Measurements from ENCODE around the gene PTPRN2. TPM values are rescaled to one million over a fixed set of nuclear protein-coding genes. Genes with fewer than 3 reads are reported as not detected.

Gene PTPRN2
- total RNA-seq, 1 donor from 2014 or later = 2.4 TPM

DNA sequence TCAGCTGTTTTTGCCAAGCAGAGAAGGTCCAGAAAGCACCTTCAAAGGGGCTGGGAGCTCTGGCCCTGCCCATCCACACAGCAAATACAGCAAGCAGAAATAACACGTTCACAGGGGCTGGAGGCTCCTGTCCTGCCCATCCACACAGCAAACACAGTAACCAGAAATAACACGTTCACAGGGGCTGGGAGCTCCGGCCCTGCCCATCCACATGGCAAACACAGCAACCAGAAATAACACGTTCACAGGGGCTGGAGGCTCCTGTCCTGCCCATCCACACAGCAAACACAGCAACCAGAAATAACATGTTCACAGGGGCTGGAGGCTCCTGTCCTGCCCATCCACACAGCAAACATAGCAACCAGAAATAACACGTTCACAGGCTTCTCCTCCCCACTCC, 558.1 kb downstream of the PTPRN2 start:
- DNase-seq (ENCODE audit: low read depth) = no peak
- H3K4me3 ChIP-seq (ENCODE audit: low read depth, low read length) = no peak overlapping the region
- no peaks in the 10 kb centered on the region for H3K27me3 ChIP-seq (ENCODE audit: control insufficient read depth, insufficient read depth, low read length)
- no peaks in the 10 kb centered on the region for H3K36me3 ChIP-seq (ENCODE audit: control insufficient read depth, insufficient read depth, low read length)
- TF ChIP-seq, protein P1, sequence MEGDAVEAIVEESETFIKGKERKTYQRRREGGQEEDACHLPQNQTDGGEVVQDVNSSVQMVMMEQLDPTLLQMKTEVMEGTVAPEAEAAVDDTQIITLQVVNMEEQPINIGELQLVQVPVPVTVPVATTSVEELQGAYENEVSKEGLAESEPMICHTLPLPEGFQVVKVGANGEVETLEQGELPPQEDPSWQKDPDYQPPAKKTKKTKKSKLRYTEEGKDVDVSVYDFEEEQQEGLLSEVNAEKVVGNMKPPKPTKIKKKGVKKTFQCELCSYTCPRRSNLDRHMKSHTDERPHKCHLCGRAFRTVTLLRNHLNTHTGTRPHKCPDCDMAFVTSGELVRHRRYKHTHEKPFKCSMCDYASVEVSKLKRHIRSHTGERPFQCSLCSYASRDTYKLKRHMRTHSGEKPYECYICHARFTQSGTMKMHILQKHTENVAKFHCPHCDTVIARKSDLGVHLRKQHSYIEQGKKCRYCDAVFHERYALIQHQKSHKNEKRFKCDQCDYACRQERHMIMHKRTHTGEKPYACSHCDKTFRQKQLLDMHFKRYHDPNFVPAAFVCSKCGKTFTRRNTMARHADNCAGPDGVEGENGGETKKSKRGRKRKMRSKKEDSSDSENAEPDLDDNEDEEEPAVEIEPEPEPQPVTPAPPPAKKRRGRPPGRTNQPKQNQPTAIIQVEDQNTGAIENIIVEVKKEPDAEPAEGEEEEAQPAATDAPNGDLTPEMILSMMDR (IDR thresholded peaks at IDR 0.05; ENCODE audit: insufficient read depth, low read length, poor library complexity, severe bottlenecking) = no peak

DNA sequence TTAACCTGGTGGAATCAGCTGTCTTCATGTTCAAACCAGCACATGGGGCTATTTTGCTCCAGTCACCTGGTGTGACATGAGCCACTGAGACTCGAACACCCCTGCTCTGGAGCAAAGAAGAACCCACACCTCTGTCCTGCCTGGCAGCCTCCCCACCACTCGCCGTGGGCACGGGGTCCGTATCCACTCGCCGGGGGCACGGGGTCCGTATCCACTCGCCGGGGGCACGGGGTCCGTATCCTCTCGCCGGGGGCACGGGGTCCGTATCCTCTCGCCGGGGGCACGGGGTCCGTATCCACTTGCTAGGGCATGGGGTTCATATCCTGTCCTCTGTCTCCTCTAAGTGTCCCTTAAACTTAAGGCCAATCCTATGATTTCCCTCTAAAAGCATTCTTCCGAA, 558.7 kb downstream of the PTPRN2 start:
- no peak for DNase-seq (ENCODE audit: low read depth)
- Histone ChIP-seq H3K36me3 (ENCODE audit: control insufficient read depth, insufficient read depth, low read length) (no peaks in the 10 kb centered on the region), H3K27me3 (ENCODE audit: control insufficient read depth, insufficient read depth, low read length) (no peaks in the 10 kb centered on the region), H3K4me3 (ENCODE audit: low read depth, low read length) (no peak overlapping the region)
- TF ChIP-seq, protein P1 (IDR thresholded peaks at IDR 0.05; ENCODE audit: insufficient read depth, low read length, poor library complexity, severe bottlenecking) = no peak

DNA sequence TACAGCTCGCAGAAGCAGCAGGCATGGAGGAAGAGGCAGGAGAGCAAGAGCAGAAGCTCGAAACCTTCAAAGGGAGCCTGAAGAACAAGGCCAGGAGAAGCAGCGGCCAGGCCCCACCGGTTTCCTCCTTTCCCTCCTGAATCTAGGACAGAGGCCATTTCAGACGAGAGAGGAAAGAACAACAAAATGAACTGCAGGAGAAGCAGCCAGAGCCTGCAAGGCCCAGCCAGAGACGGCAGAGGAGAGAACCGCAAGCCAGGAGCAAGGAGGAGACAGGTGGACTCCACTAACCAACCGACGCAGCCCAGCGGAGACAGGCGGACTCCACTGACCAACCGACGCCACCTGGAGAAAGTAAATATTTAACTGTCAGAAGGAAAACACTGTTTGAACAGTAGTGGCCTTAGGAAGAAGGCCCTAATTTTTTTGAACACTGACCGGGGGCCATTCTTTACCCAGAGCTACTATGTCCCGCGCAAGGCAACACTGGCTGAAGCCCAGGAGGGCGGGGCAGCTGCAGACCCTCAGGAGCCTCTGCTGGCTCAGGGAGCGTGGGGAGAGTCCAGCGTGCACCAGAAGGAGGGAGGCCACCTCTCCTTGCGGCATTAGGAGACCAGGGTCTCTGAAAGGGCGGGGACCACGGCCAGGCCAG, 559.2 kb downstream of the PTPRN2 start:
- DNase-seq (ENCODE audit: low read depth) = no peak

DNA sequence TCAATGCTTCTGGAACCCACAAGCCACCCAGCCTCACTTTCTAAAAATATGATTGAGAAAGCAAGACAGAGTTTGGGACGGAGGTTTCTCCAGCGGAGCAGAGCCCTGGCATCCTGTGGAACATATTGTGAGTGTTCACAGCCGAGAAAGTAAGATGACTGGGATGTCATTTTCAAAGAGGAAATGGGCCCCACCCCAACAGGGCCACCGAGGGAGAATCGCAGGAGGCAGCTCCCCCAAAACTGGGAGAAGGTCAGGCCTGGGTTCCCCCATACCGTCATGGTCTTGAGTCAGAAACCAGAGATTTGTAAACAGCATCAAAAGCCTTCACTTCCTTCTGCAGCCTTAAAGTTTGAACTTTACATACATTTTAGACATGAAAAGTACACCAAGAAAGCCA, 560.0 kb downstream of the PTPRN2 start:
- no peak overlapping the region for H3K4me3 ChIP-seq (ENCODE audit: low read depth, low read length)
- H3K27me3 ChIP-seq (ENCODE audit: control insufficient read depth, insufficient read depth, low read length) = no peaks in the 10 kb centered on the region
- TF ChIP-seq, protein P1 (IDR thresholded peaks at IDR 0.05; ENCODE audit: insufficient read depth, low read length, poor library complexity, severe bottlenecking) = no peak
- H3K36me3 ChIP-seq (ENCODE audit: control insufficient read depth, insufficient read depth, low read length) = no peaks in the 10 kb centered on the region
- DNase-seq (ENCODE audit: low read depth) = no peak

More for the DNA sequence above, 559.2 kb downstream of the PTPRN2 start:
- Histone ChIP-seq H3K27me3 (ENCODE audit: control insufficient read depth, insufficient read depth, low read length) (no peaks in the 10 kb centered on the region), H3K4me3 (ENCODE audit: low read depth, low read length) (no peak overlapping the region), H3K36me3 (ENCODE audit: control insufficient read depth, insufficient read depth, low read length) (no peaks in the 10 kb centered on the region)
- TF ChIP-seq, protein P1 (IDR thresholded peaks at IDR 0.05; ENCODE audit: insufficient read depth, low read length, poor library complexity, severe bottlenecking) = no peak

DNA sequence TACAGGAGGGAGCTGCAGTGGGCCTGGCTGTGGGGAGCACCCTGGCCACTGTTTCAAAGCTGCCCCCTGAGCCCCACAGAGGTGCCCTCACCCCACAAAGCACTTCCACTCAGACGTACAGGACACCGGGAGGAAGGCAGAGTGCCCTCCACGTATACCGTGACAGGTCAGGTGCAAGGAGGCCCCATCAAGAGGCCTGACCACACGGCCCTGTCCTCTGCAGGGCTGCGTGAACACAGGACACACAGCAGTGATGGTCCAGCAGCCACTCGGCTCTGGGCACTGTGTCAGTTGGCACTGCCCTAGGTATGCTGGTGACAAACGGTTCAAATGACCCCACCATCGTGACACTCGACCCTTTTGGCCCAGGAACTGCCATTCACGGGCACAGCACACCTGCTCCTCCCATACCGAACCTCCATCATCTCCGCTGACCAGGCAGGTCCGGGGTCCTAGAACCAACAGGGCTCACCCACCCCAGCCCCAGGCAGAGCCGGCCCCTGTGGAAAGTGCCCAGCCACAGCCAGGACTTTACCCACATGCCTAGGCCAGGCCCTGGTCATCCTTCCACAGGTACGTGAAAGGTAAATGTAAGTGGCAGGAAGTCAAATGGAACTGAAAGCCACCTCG, 560.9 kb downstream of the PTPRN2 start:
- TF ChIP-seq, protein P1 (IDR thresholded peaks at IDR 0.05; ENCODE audit: insufficient read depth, low read length, poor library complexity, severe bottlenecking) = no peak
- Histone ChIP-seq H3K36me3 (ENCODE audit: control insufficient read depth, insufficient read depth, low read length) (no peaks in the 10 kb centered on the region), H3K4me3 (ENCODE audit: low read depth, low read length) (no peak overlapping the region), H3K27me3 (ENCODE audit: control insufficient read depth, insufficient read depth, low read length) (no peaks in the 10 kb centered on the region)
- DNase-seq (ENCODE audit: low read depth) = no peak

Data from kidney epithelial cell (primary cell).